ENCODE data around the gene BEX3.
"Not testable (repeated sequence)": the region's sequence is repeated elsewhere in the genome, so short reads cannot be mapped to it uniquely, and the experiment has no call there.

The BEX3 gene

GRCh38 chrX:103376118-103376978 lies at the start of gene BEX3:
Gene BEX3 (plus strand): TSS chrX:103376538. CDS start chrX:103377522, 984 bp downstream.
- peak within 1 kb of the TSS; percentile 67 for H3K4me3 ChIP-seq (ENCODE audit: low read depth, low read length)
- no peak for DNase-seq (ENCODE audit: low read depth)

GRCh38 chrX:103329991-103330390 lies 46.3 kb upstream of the BEX3 start, which contains the start of gene TCEAL7:
Gene TCEAL7 (plus strand): TSS chrX:103330239. CDS start chrX:103331404, 1,165 bp downstream.
- no peak for DNase-seq (ENCODE audit: low read depth)
- H3K4me3 ChIP-seq (ENCODE audit: low read depth, low read length) = peak within 1 kb of the TSS; percentile 53

- DNase-seq (ENCODE audit: low read depth) = no peak
- peak overlapping the region; percentile 53 for H3K4me3 ChIP-seq (ENCODE audit: low read depth, low read length)
These were observed 45.6 kb upstream of the BEX3 start for GRCh38 chrX:103330681-103331288.

GRCh38 chrX:103338663-103339062 lies 37.7 kb upstream of the BEX3 start:
- H3K4me3 ChIP-seq (ENCODE audit: low read depth, low read length) = no peak overlapping the region
- DNase-seq (ENCODE audit: low read depth) = no peak

GRCh38 chrX:103343105-103343504 lies 33.2 kb upstream of the BEX3 start:
- no peak for DNase-seq (ENCODE audit: low read depth)
- H3K4me3 ChIP-seq (ENCODE audit: low read depth, low read length) = no peak overlapping the region

- no peak overlapping the region for H3K4me3 ChIP-seq (ENCODE audit: low read depth, low read length)
- no peak for DNase-seq (ENCODE audit: low read depth)
These were observed 31.7 kb upstream of the BEX3 start for GRCh38 chrX:103344606-103345005.

- no peak for DNase-seq (ENCODE audit: low read depth)
- no peak overlapping the region for H3K4me3 ChIP-seq (ENCODE audit: low read depth, low read length)
These were observed 28.5 kb upstream of the BEX3 start for GRCh38 chrX:103347682-103348397.

- peak within 1 kb of the TSS; percentile 78 for H3K4me3 ChIP-seq (ENCODE audit: low read depth, low read length)
- peak; percentile 62 for DNase-seq (ENCODE audit: low read depth)
These were observed 20.1 kb upstream of the BEX3 start, which contains the start of gene TCEAL9 for GRCh38 chrX:103356130-103356798. Gene TCEAL9 (plus strand): TSS chrX:103356506. CDS start chrX:103357685, 1,179 bp downstream.

- no peak for DNase-seq (ENCODE audit: low read depth)
- H3K4me3 ChIP-seq (ENCODE audit: low read depth, low read length) = peak overlapping the region; percentile 78
These were observed 19.5 kb upstream of the BEX3 start for GRCh38 chrX:103356858-103357257.

GRCh38 chrX:103357871-103358270 lies 18.5 kb upstream of the BEX3 start:
- no peak for DNase-seq (ENCODE audit: low read depth)
- peak overlapping the region; percentile 78 for H3K4me3 ChIP-seq (ENCODE audit: low read depth, low read length)

GRCh38 chrX:103359605-103360004 lies 16.7 kb upstream of the BEX3 start:
- not testable (repeated sequence) for H3K4me3 ChIP-seq (ENCODE audit: low read depth, low read length); DNase-seq (ENCODE audit: low read depth)

GRCh38 chrX:103360092-103360491 lies 16.2 kb upstream of the BEX3 start:
- H3K4me3 ChIP-seq (ENCODE audit: low read depth, low read length) = no peak overlapping the region
- no peak for DNase-seq (ENCODE audit: low read depth)

- no peak for DNase-seq (ENCODE audit: low read depth)
- H3K4me3 ChIP-seq (ENCODE audit: low read depth, low read length) = no peak overlapping the region
These were observed 15.4 kb upstream of the BEX3 start for GRCh38 chrX:103360916-103361315.

GRCh38 chrX:103361798-103362197 lies 14.5 kb upstream of the BEX3 start:
- no peak for DNase-seq (ENCODE audit: low read depth)
- no peak overlapping the region for H3K4me3 ChIP-seq (ENCODE audit: low read depth, low read length)

- no peak overlapping the region for H3K4me3 ChIP-seq (ENCODE audit: low read depth, low read length)
- DNase-seq (ENCODE audit: low read depth) = no peak
These were observed 13.9 kb upstream of the BEX3 start for GRCh38 chrX:103362474-103362873.

- H3K4me3 ChIP-seq (ENCODE audit: low read depth, low read length) = no peak overlapping the region
- DNase-seq (ENCODE audit: low read depth) = no peak
These were observed 13.3 kb upstream of the BEX3 start for GRCh38 chrX:103363046-103363445.

- no peak for DNase-seq (ENCODE audit: low read depth)
- no peak overlapping the region for H3K4me3 ChIP-seq (ENCODE audit: low read depth, low read length)
These were observed 8.8 kb upstream of the BEX3 start for GRCh38 chrX:103367502-103367901.

- DNase-seq (ENCODE audit: low read depth) = no peak
- H3K4me3 ChIP-seq (ENCODE audit: low read depth, low read length) = no peak overlapping the region
These were observed 6.9 kb upstream of the BEX3 start for GRCh38 chrX:103369479-103369878.

- H3K4me3 ChIP-seq (ENCODE audit: low read depth, low read length) = no peak overlapping the region
- no peak for DNase-seq (ENCODE audit: low read depth)
These were observed 3.5 kb upstream of the BEX3 start for GRCh38 chrX:103372886-103373285.

- no peak overlapping the region for H3K4me3 ChIP-seq (ENCODE audit: low read depth, low read length)
- no peak for DNase-seq (ENCODE audit: low read depth)
These were observed 2.8 kb upstream of the BEX3 start for GRCh38 chrX:103373581-103373980.
